Measurements from ENCODE around the gene AOX1.

Gene AOX1

GRCh38 chr2:200584639-200585038 is 1.2 kb upstream of the AOX1 start:
- no peak for ATAC-seq (ENCODE audit: insufficient read depth, low read depth)
- no peaks in the 10 kb centered on the region for H3K4me1 ChIP-seq (ENCODE audit: insufficient read depth, low read length)
- H3K79me2 ChIP-seq (ENCODE audit: insufficient read depth, low read length), result no peaks in the 10 kb centered on the region
- H3K27ac ChIP-seq (ENCODE audit: low read length), result no peak overlapping the region
- H3K4me2 ChIP-seq (ENCODE audit: insufficient read depth, low read length), result no peak overlapping the region
- no peak overlapping the region for H2AFZ ChIP-seq (ENCODE audit: low read depth, low read length)
- H4K20me1 ChIP-seq (ENCODE audit: insufficient read depth, low read length), result no peaks in the 10 kb centered on the region
- H3K36me3 ChIP-seq (ENCODE audit: insufficient read depth, low read length), result peaks cover 4% of the 10 kb centered on the region; the same call in 1 of the 2 replicates
- no peak overlapping the region for H3K4me3 ChIP-seq (ENCODE audit: low read depth in 1 of 2, low read length in 2 of 2)
- H3K9ac ChIP-seq (ENCODE audit: low read depth, low read length), result no peak overlapping the region
- TF ChIP-seq EZH2 (IDR thresholded peaks at IDR 0.05; ENCODE audit: borderline replicate concordance, low read depth, low read length, severe bottlenecking), result no peak
- TF ChIP-seq CTCF (IDR thresholded peaks at IDR 0.05; ENCODE audit: borderline replicate concordance, extremely low read depth, low read length, poor library complexity, severe bottlenecking), result no peak
- H3K27me3 ChIP-seq (ENCODE audit: insufficient read depth, low read length, poor library complexity), result no peaks in the 10 kb centered on the region
- H3K9me3 ChIP-seq (ENCODE audit: insufficient read depth, low read length, severe bottlenecking), result no peaks in the 10 kb centered on the region
- DNase-seq, result no peak

- Histone ChIP-seq H3K9ac (ENCODE audit: low read depth, low read length) (no peak overlapping the region), H3K27ac (ENCODE audit: low read length) (no peak overlapping the region), H3K36me3 (ENCODE audit: insufficient read depth, low read length) (peaks cover 2% of the 10 kb centered on the region; the same call in 1 of the 2 replicates), H3K27me3 (ENCODE audit: insufficient read depth, low read length, poor library complexity) (no peaks in the 10 kb centered on the region), H3K9me3 (ENCODE audit: insufficient read depth, low read length, severe bottlenecking) (no peaks in the 10 kb centered on the region), H3K4me2 (ENCODE audit: insufficient read depth, low read length) (no peak overlapping the region), H3K79me2 (ENCODE audit: insufficient read depth, low read length) (no peaks in the 10 kb centered on the region), H3K4me1 (ENCODE audit: insufficient read depth, low read length) (no peaks in the 10 kb centered on the region), H4K20me1 (ENCODE audit: insufficient read depth, low read length) (no peaks in the 10 kb centered on the region), H2AFZ (ENCODE audit: low read depth, low read length) (no peak overlapping the region), H3K4me3 (ENCODE audit: low read depth in 1 of 2, low read length in 2 of 2) (no peak overlapping the region)
- DNase-seq, result no peak
- TF ChIP-seq CTCF (IDR thresholded peaks at IDR 0.05; ENCODE audit: borderline replicate concordance, extremely low read depth, low read length, poor library complexity, severe bottlenecking), result no peak
- TF ChIP-seq EZH2 (IDR thresholded peaks at IDR 0.05; ENCODE audit: borderline replicate concordance, low read depth, low read length, severe bottlenecking), result no peak
- no peak for ATAC-seq (ENCODE audit: insufficient read depth, low read depth)
These were observed 479 bp upstream of the AOX1 start for GRCh38 chr2:200585340-200585729.

GRCh38 chr2:200586644-200586975 is 796 bp downstream of the AOX1 start:
- no peak overlapping the region for H3K9ac ChIP-seq (ENCODE audit: low read depth, low read length)
- no peaks in the 10 kb centered on the region for H3K9me3 ChIP-seq (ENCODE audit: insufficient read depth, low read length, severe bottlenecking)
- H3K4me2 ChIP-seq (ENCODE audit: insufficient read depth, low read length), result no peak overlapping the region
- no peak overlapping the region for H3K27ac ChIP-seq (ENCODE audit: low read length)
- H4K20me1 ChIP-seq (ENCODE audit: insufficient read depth, low read length), result no peaks in the 10 kb centered on the region
- ATAC-seq (ENCODE audit: insufficient read depth, low read depth) (no peak), DNase-seq (no peak)
- H3K27me3 ChIP-seq (ENCODE audit: insufficient read depth, low read length, poor library complexity), result no peaks in the 10 kb centered on the region
- H3K79me2 ChIP-seq (ENCODE audit: insufficient read depth, low read length), result no peaks in the 10 kb centered on the region
- H2AFZ ChIP-seq (ENCODE audit: low read depth, low read length), result no peak overlapping the region
- no peaks in the 10 kb centered on the region for H3K36me3 ChIP-seq (ENCODE audit: insufficient read depth, low read length)
- TF ChIP-seq CTCF (IDR thresholded peaks at IDR 0.05; ENCODE audit: borderline replicate concordance, extremely low read depth, low read length, poor library complexity, severe bottlenecking) (no peak), EZH2 (IDR thresholded peaks at IDR 0.05; ENCODE audit: borderline replicate concordance, low read depth, low read length, severe bottlenecking) (no peak)
- H3K4me1 ChIP-seq (ENCODE audit: insufficient read depth, low read length), result no peaks in the 10 kb centered on the region
- no peak overlapping the region for H3K4me3 ChIP-seq (ENCODE audit: low read depth in 1 of 2, low read length in 2 of 2)

- ATAC-seq (ENCODE audit: insufficient read depth, low read depth) (no peak), DNase-seq (no peak)
- no peak overlapping the region for H3K4me3 ChIP-seq (ENCODE audit: low read depth in 1 of 2, low read length in 2 of 2)
- no peak overlapping the region for H2AFZ ChIP-seq (ENCODE audit: low read depth, low read length)
- H3K36me3 ChIP-seq (ENCODE audit: insufficient read depth, low read length), result no peaks in the 10 kb centered on the region
- H3K79me2 ChIP-seq (ENCODE audit: insufficient read depth, low read length), result no peaks in the 10 kb centered on the region
- H3K27ac ChIP-seq (ENCODE audit: low read length), result no peak overlapping the region
- no peak for TF ChIP-seq CTCF (IDR thresholded peaks at IDR 0.05; ENCODE audit: borderline replicate concordance, extremely low read depth, low read length, poor library complexity, severe bottlenecking)
- no peak for TF ChIP-seq EZH2 (IDR thresholded peaks at IDR 0.05; ENCODE audit: borderline replicate concordance, low read depth, low read length, severe bottlenecking)
- no peaks in the 10 kb centered on the region for H3K27me3 ChIP-seq (ENCODE audit: insufficient read depth, low read length, poor library complexity)
- H3K4me1 ChIP-seq (ENCODE audit: insufficient read depth, low read length), result no peaks in the 10 kb centered on the region
- H3K9me3 ChIP-seq (ENCODE audit: insufficient read depth, low read length, severe bottlenecking), result no peaks in the 10 kb centered on the region
- H3K9ac ChIP-seq (ENCODE audit: low read depth, low read length), result no peak overlapping the region
- no peaks in the 10 kb centered on the region for H4K20me1 ChIP-seq (ENCODE audit: insufficient read depth, low read length)
- H3K4me2 ChIP-seq (ENCODE audit: insufficient read depth, low read length), result no peak overlapping the region
These were observed 1.3 kb downstream of the AOX1 start for GRCh38 chr2:200587007-200587616.

Data from DND-41 (cell line).